Measurements from ENCODE around the gene ZNF446. TPM values are rescaled to one million over a fixed set of nuclear protein-coding genes. Genes with fewer than 3 reads are reported as not detected.
A peak's percentile ranks its signal among the peaks of the same experiment; 100 is the strongest.

Gene ZNF446
- total RNA-seq, 1 donor from 2014 or later, result 11.9 TPM

DNA sequence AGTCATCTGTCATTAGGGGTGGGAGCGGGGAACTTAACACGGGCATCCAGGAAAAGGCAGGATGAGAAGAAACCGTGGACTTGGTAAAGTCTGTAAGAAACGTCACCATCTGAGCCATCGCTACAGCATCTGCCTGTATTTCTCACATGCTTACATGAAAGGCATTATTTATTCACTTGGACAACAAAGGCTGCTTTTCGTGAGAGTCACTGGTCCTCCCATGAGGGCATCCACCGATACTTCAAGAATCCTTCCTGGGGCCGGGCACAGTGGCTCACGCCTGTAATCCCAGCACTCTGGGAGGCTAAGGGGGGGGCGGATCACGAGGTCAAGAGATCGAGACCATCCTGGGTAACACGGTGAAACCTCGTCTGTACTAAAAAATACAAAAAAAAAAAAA is 16.1 kb downstream of the ZNF446 start:
- no peak overlapping the region for H3K27ac Mint-ChIP-seq (ENCODE audit: unreplicated experiment)
- H3K27me3 Mint-ChIP-seq (ENCODE audit: unreplicated experiment), result peaks cover 5% of the 10 kb centered on the region
- peaks cover 2% of the 10 kb centered on the region for H3K9me3 Mint-ChIP-seq (ENCODE audit: unreplicated experiment)
- H3K36me3 Mint-ChIP-seq (ENCODE audit: unreplicated experiment), result no peaks in the 10 kb centered on the region
- no peaks in the 10 kb centered on the region for H3K4me1 Mint-ChIP-seq (ENCODE audit: low read depth, unreplicated experiment)
- TF ChIP-seq, protein P1, sequence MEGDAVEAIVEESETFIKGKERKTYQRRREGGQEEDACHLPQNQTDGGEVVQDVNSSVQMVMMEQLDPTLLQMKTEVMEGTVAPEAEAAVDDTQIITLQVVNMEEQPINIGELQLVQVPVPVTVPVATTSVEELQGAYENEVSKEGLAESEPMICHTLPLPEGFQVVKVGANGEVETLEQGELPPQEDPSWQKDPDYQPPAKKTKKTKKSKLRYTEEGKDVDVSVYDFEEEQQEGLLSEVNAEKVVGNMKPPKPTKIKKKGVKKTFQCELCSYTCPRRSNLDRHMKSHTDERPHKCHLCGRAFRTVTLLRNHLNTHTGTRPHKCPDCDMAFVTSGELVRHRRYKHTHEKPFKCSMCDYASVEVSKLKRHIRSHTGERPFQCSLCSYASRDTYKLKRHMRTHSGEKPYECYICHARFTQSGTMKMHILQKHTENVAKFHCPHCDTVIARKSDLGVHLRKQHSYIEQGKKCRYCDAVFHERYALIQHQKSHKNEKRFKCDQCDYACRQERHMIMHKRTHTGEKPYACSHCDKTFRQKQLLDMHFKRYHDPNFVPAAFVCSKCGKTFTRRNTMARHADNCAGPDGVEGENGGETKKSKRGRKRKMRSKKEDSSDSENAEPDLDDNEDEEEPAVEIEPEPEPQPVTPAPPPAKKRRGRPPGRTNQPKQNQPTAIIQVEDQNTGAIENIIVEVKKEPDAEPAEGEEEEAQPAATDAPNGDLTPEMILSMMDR (IDR thresholded peaks at IDR 0.05; ENCODE audit: partially characterized antibody, unreplicated experiment), result no peak
- peak overlapping the region; percentile 30 for H3K4me3 Mint-ChIP-seq (ENCODE audit: unreplicated experiment)
- DNase-seq, result no peak

DNA sequence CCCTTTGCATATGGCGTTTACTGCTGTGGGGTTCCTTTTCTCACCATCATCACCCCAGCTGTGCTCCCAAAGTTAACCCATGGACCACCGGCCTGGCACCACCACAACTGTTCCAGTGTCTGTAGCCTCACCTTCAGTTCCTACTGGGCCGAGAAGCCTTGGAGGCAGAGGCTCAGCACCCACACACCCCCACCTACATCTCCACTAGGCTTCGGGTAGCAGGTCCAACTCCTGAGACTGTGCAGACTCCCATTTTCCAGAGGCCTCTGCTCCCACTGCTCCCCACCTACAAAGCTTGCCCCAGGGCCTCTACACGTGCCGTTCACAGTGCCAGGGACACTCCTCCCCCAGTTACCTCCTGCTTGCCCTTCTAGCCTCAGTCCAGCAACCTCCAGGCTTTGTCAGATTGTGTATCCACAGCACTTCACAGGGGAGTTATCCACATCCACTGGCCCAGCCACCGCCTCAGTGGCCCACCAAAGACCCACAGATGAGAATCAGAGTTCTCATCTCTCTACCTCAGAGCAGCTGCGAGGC is 21.6 kb downstream of the ZNF446 start:
- Mint-ChIP-seq H3K27ac (ENCODE audit: unreplicated experiment) (no peak overlapping the region), H3K4me1 (ENCODE audit: low read depth, unreplicated experiment) (peaks cover 6% of the 10 kb centered on the region), H3K9me3 (ENCODE audit: unreplicated experiment) (peaks cover 14% of the 10 kb centered on the region), H3K4me3 (ENCODE audit: unreplicated experiment) (peak overlapping the region; percentile 30), H3K27me3 (ENCODE audit: unreplicated experiment) (peaks cover 12% of the 10 kb centered on the region), H3K36me3 (ENCODE audit: unreplicated experiment) (peaks cover 7% of the 10 kb centered on the region)
- TF ChIP-seq, protein P1 (IDR thresholded peaks at IDR 0.05; ENCODE audit: partially characterized antibody, unreplicated experiment), result no peak
- no peak for DNase-seq

DNA sequence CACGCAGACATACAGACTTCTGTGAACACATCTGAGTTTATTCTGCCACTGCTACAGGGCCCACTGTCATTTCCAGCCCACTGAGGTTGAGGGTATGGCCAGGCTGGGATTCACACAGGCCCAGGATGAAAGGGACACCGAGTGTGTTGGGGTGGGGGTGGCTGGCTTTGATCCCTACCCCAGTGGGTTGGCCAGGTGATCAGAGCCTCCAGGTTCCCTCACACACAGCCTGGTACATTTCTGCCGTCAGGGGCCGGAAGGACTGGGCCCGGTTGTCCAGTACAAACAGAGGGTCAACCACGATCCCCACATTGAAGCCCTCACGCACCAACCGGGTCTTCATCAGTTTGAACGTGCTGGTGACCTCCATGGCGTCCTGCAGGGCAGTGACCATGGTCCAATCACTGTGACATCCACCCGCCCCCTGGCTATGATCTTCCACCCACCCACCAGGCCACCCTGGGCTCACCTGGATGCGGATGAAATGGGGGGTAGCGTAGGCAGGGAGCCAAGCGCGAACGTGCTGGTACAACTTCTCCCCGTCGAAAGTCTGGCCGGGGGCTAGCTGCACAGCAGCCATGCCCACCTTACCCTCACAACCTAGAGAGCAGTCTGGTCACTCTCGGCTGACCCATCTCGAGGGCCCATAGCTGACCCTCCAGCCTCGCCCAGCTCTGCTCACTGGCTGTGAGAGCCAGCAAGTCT is 22.3 kb downstream of the ZNF446 start:
- H3K36me3 Mint-ChIP-seq (ENCODE audit: unreplicated experiment), result peaks cover 7% of the 10 kb centered on the region
- H3K9me3 Mint-ChIP-seq (ENCODE audit: unreplicated experiment), result peaks cover 14% of the 10 kb centered on the region
- TF ChIP-seq, protein P1 (IDR thresholded peaks at IDR 0.05; ENCODE audit: partially characterized antibody, unreplicated experiment), result no peak
- no peak overlapping the region for H3K27ac Mint-ChIP-seq (ENCODE audit: unreplicated experiment)
- peak overlapping the region; percentile 96 for H3K4me3 Mint-ChIP-seq (ENCODE audit: unreplicated experiment)
- peaks cover 6% of the 10 kb centered on the region for H3K4me1 Mint-ChIP-seq (ENCODE audit: low read depth, unreplicated experiment)
- DNase-seq, result no peak
- H3K27me3 Mint-ChIP-seq (ENCODE audit: unreplicated experiment), result peaks cover 16% of the 10 kb centered on the region

DNA sequence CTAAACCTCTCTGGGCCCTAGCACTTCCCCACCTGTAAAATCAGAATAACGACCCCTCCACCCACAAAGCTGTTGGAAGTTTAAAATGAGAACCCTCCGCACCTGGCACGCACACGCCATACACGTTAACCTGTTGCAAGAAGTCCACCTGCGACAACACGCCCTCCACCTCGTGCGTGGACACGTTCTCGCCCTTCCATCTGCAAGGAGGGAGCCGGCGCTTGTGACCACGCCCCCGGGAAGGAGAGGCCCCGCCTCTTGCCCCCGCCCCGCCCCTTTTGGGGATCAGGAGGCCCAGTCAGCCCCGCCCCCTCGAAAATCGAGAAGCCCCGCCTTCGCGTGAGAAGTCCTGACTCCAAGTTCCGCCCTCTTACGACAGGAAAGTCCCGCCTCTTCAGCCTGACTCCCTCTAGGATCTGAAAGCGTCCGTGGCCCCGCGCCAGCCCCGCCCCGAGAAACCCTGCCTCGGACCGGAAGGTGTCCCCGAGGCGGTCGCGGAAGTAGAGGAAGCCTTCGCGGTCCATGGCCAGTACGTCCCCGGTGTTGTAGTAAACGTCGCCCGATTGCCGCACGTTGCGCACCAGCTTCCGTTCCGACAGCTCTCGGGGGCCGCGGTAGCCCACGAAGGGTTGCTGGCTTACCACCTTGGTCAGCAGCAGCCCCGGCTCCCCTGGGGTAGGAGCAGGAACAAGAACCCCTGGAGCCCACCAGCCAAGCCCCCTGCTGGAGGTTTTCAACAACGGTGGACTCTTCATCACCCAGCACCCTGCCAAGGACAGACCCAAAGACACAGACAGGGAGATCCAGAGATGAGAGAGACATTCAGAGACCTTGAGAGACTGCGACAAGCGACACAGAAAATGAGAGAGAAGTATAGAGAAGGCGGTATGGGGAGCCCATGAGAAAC is 23.1 kb downstream of the ZNF446 start:
- H3K9me3 Mint-ChIP-seq (ENCODE audit: unreplicated experiment), result peaks cover 14% of the 10 kb centered on the region
- H3K36me3 Mint-ChIP-seq (ENCODE audit: unreplicated experiment), result peaks cover 7% of the 10 kb centered on the region
- peak overlapping the region; percentile 90 for H3K27ac Mint-ChIP-seq (ENCODE audit: unreplicated experiment)
- TF ChIP-seq, protein P1 (IDR thresholded peaks at IDR 0.05; ENCODE audit: partially characterized antibody, unreplicated experiment), result peak; percentile 63
- H3K4me3 Mint-ChIP-seq (ENCODE audit: unreplicated experiment), result peak overlapping the region; percentile 96
- H3K4me1 Mint-ChIP-seq (ENCODE audit: low read depth, unreplicated experiment), result peaks cover 6% of the 10 kb centered on the region
- peak; percentile 99 for DNase-seq
- peaks cover 16% of the 10 kb centered on the region for H3K27me3 Mint-ChIP-seq (ENCODE audit: unreplicated experiment)

Measured in glutamatergic neuron (in vitro differentiated cells).